NOMO-1 treated with dmso at 0.1 percent for 144 hours (cell line): ENCODE data around the gene NPRL2.

Experiments used
- DNase-seq: peaks from one replicate; lab custom pipeline; 2025; ENCODE audit not compliant: unreplicated experiment; lab: John Stamatoyannopoulos, UW

NPRL2 gene

GRCh38 chr3:50350527-50351322 is at the start of gene NPRL2, which contains the start of gene CYB561D2:
Gene NPRL2, minus strand, starts transcription at chr3:50350775. Its CDS starts 123 bp downstream, at chr3:50350652.
Gene CYB561D2, plus strand, starts transcription at chr3:50350862. Its CDS starts 572 bp downstream, at chr3:50351434.
- DNase-seq, result peak; percentile 85

DNA sequence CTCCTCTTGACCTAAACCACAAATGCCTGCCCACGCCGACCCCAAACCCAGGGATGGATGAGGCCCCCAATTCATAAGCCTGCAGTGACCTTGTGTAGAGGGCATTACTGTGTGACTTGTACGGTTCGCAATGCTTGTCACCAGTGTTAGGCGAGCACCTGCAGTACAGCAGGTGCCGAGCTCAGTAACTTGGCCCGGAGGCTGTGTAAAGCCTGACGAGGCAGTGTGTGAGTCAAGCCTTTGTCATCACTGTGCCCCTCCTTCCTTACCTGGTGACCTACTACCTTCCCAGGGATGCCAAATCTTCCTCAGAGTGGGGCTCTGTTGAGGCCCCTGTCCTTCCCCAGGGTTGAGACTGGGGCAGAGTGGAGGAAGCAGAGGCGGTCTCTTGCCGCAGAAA is 45.9 kb upstream of the NPRL2 start:
- no peak for DNase-seq

DNA sequence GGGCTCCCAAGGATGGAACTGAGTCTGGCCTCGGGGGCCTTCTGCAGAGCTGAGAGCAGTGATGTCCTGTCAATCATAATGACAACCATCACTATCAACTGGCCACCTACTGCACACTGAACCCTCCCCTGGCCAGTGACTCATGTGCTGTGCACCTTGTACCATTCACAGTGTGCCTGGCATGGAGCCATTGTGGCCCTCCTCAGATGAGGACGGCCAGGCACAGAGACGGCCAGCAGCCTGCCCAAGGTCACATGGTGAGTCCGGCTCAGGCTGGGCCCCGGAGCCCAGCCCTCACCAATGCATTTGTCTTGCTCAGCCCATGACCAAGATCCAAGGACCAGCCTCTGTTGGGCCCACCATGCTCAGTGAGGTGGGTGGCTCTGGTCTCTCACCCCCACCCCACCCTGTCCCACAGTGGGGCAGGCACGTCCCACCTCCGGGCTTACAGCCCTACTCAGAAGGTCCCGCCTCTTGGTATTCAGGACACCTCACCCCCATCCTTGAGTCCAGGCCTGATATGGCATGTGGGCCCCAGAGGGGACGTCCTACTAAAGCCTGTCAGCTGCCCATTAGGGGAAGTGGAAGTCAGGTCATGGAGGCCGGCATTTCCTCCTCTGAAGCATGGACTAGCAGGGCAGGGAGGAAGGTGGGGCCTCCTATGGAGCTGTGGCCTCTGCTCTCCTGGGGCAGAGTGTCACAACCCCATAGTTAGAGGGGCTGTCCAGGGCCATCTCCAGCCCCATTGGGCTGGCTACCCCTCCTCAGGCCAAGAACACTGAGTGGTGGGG is 44.7 kb upstream of the NPRL2 start:
- DNase-seq, result peak; percentile 74

DNA sequence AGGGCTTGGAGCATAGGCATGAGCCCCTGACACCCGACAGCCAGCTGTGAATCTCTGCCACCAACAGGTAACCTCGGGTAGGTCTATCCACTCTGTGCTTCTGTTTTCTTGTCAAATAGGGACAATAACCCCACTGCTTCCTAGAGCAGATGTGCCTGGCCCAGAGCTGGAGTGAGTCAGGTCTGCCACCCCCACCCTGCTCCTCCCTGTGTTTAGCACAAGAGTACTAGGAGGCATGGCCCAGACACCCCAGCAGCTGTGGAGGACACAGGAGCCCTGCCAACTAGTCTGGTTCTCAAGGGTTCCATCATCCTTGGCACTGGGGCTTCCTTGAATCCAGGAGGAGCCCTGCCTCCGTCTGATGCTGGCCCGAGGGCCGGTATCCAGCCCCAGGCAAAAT is 42.5 kb upstream of the NPRL2 start:
- no peak for DNase-seq

DNA sequence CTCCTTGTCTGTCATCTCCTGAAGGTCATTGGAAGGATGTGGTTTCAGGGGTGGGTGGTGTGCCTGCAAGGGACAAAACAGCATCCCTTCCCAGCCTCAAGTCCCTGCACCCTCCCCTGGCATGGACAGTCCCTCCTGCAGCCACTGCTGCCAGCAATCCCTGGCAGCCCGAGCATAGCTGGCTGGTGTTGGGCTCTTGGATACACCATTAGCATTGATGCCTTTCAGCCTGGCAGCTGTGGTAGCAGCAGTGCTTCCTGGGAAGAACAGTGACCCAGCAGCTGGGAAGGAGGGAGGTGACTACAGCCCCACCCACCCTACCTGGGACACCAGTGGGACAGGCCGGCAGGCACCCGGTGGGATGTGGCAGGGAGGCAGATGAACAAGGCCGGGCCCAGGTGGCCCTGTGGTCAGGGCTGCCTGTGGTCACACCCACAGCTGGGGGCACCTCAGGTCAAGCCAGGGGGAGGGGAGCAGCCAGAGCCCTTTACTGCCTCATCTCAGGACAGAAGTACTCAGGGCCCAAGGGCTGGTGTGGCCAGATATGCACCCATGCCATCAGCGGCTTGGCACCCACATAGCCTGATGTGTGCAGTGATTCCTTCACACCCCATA is 41.6 kb upstream of the NPRL2 start:
- DNase-seq, result no peak

DNA sequence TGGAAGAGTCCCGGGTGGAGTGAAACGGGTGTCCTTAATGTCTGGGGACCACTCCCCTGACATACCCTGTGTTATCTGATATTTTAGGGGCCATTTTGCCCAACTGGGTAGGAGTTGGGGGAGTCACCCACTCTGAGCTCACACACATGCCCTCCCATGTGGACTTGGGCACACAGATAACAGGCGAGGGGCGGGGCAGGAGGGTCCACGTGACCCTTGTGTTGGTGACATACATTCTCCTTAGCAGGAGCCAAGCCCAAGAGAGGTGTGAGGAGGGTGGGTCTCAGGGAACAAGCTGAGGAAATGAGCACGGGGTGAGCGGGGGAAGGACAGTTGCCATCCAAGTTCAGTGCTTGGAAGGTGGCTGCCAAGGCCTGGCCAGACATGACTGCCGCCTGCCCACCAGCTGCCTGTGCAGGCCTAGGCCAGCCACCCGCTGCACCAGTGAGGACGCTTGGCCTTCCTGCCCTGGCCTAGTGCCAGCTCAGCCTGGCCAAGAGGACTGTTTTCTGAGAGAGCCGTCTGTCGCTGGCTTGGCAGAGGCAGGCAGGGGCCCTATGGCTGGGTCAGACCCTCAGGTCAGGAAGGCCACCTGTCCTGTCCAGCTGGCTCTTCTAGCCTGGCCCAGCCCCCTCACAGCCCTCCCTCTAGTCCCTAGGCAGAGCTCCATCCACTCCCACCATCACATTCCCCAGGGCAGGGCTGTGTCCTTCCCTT is 40.1 kb upstream of the NPRL2 start:
- no peak for DNase-seq

GRCh38 chr3:50389414-50389767 is 38.8 kb upstream of the NPRL2 start:
- no peak for DNase-seq

GRCh38 chr3:50388720-50389413 is 38.3 kb upstream of the NPRL2 start:
- DNase-seq, result no peak

DNA sequence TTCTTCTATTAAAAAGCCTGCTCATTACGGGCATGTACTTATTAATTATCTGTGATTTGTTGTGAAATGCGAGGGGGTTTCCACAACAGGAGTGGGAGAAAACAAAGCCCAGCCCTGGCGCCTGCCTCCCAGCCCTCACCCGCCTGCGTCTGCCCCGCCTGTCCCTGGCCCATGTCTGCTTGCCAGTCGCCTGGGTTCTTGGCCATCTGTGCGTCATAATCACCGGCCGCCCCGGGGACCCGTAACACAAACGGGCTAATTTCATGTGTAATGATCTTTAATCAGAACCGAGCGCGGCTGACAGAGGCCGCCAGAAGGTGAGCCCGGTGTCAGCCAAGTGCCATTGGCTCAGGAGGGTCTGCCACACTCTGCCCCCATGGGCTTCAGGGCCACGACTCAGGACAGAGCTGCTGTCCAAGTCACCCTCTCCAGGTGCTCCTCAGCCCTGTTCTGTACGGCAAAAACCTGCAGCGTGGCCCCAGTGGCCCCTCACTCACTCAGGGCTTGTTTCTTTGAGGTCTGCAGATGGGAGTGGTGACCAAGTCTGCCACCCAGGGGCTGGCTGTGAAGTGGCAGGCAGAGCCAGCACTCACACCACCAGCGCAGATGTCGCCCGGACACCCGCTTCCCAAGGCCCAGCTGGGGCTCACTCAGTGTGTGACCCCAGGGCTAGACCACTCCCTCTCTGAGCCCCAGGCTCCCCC is 37.6 kb upstream of the NPRL2 start:
- DNase-seq, result no peak

DNA sequence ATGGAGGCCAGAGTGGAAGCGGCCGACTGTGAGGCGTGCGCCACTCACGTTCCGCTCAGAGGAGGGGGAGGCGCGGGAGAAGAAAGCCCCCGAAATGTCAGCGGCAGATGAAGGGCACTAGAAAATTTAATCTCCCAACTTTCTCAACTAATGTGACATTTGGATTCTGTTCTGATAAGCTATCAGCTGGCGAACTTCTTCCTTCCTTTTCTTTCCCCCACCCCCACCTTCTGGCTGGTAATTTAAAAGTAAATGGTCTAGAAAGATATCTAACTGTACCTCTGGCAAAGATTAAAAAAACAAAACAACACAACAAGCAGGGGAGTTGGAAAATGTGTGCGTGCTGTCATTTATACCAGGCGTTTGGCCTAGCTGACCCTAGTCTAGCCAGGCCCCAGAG is 35.2 kb upstream of the NPRL2 start:
- no peak for DNase-seq

- DNase-seq, result no peak
These were observed 33.2 kb upstream of the NPRL2 start for GRCh38 chr3:50383750-50384149.

DNA sequence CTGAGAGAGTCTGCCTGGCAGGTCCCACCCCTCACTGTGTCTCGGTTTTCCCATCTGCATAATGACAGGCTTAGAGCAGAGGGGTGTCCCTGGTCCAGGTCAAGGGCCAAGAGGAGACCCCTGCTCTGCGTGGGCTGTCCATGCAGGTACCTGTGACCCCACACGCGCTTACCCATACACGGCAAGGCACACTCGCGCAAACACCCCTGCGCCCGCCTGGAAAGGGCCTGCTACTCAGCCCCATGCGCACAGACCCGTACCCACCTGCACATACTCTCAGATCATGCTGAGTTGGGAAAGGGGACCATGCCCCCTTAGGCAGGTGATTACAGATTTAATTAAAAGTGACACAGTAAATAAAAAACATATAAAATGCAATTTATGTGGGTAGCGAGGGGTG is 32.1 kb upstream of the NPRL2 start:
- DNase-seq, result no peak

DNA sequence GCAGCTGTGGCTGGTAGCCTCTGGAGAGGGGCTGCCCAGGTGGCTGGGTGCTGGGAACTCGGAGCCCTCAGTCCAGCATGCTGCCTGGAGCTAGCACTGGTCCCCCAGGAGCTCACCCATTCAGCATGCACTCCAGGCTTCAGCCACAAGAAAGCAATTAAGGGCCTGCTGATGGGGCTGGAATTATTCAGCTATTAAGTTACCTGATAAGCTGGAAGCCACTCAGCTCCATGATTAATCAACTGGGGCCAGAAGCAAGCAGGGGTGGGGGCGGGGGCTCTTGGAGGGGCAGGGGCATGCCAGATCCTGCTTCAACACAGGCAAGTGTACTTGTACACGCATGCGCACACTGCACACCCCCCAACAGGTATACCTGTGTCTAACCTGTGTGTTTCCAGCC is 30.8 kb upstream of the NPRL2 start:
- DNase-seq, result no peak

- no peak for DNase-seq
These were observed 30.0 kb upstream of the NPRL2 start for GRCh38 chr3:50380405-50381085.

GRCh38 chr3:50378757-50379156 is 28.2 kb upstream of the NPRL2 start:
- DNase-seq, result no peak

GRCh38 chr3:50378024-50378423 is 27.4 kb upstream of the NPRL2 start:
- no peak for DNase-seq

DNA sequence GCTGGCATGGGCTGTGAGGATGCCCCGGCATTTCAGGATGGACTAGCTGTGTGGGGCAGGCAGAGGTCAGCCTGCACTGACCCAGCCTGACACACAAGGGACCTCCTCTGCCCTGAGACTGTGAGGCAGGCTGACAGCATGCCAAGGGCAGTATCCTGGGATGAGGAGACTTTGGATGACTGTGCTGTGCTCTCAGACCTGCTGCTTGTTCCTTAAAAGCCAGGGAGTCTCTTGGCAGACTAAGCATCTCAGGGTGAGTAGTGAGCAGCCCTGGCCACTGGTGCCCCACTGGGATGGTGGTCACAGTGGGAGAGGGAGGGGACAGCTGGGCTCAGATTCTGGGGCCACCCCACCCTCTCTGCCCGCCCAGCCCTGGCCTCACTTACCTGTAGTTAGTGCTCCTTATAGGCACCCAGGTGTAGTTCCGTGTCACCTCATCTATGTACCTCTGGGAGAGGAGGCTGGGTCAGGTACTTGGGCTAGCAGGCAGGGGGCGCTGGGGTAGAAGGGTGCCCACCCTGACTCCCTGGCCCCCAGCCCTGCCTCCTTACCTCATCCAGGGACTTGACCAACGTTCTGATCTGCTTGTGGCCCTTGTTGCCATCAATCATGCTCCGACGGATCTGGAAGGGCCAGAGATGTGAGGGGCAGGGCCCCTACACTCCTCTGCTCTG is 24.8 kb upstream of the NPRL2 start:
- no peak for DNase-seq

DNA sequence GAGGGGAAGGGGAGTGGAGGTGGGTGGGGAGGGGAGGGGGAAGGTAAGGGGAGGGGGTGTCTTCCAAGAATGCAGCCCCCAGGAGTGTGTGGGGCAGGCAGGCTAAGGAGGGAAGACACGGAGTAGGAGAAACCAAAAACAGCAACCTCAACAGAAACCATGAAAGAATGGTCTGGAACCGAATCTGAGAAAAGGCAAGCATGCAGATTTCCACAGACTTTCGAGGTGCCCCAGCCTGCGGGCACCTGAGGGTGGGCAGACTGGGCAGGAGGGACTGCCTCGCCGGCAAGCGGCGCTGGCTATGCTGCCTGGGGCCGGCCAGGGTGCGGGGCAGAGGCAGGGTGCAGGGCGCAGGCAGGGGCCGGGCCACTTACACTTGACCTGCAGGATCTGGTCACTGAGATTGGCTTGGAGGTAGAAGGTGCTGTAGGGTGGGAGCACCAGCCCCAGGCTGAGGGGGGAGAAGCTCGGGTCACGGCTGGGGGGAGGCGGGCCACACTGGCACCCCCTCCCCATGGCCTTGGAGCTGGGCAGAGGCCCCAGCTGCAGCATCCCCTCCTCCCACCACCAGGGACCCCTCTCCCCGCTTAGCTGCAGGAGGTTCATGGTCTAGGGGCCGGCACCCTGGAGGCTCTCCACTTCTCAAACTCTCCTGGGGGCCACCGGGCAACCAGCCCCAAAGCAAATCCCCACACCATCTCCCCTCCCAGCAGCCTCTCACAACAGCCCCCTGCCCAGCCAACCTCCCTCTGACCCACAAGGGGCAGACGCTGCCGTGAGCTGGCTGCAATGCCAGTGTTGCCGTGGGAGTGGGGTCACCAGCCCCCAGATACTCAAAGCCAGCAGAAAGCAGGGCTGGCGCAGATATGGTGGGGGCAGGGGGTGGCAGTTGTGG is 24.0 kb upstream of the NPRL2 start:
- DNase-seq, result no peak
